HG03066 (cell line): Measurements from ENCODE around the gene PPP1R3G.

Experiments used
- ATAC-seq: cut with Tn5 transposase; IDR thresholded peaks from one replicate; pipeline ENCODE4 v1.9.1; 2021; ENCODE audit warnings: low read depth; ENCODE audit not compliant: unreplicated experiment

PPP1R3G gene

DNA sequence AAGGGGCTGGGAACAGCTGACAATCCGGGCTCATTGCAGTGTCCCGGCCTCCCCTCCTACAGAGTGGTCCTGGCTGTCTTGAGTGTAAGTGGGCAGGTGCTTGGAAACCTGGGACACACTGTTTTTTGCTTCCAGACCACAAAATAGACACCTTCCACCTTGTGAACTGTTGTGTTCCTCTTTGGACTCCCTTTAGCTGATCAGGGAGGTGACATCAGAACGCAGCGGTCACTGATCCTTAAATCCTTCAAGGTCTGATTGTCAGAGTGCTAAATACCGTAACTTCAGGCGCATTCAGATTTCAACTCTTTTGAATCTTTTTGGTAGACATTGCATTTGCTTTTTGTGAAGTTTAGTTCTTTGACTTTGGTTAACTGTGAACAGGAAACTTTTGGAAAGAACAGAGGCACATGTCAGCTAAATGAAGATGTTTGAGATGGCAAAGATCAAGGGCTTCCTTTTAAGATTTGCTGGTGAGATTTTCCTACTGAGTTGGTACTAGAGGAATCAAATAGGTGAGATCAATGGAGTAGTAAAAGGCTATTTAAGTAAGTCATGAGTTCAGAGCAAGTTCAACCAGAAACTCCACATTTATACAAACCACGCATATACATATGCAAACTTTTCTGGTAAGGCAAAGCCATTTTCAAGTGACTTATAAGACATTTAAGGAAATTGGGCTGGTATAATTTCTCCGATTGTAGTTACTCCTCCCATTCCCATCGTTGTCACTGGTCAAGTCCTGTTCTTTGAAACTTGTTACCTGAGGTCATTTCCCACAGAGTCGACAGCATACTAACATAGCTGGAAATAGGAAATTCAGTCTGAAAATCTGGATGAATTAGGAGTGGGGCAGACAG, 6.3 kb downstream of the PPP1R3G start:
- ATAC-seq, result no peak

DNA sequence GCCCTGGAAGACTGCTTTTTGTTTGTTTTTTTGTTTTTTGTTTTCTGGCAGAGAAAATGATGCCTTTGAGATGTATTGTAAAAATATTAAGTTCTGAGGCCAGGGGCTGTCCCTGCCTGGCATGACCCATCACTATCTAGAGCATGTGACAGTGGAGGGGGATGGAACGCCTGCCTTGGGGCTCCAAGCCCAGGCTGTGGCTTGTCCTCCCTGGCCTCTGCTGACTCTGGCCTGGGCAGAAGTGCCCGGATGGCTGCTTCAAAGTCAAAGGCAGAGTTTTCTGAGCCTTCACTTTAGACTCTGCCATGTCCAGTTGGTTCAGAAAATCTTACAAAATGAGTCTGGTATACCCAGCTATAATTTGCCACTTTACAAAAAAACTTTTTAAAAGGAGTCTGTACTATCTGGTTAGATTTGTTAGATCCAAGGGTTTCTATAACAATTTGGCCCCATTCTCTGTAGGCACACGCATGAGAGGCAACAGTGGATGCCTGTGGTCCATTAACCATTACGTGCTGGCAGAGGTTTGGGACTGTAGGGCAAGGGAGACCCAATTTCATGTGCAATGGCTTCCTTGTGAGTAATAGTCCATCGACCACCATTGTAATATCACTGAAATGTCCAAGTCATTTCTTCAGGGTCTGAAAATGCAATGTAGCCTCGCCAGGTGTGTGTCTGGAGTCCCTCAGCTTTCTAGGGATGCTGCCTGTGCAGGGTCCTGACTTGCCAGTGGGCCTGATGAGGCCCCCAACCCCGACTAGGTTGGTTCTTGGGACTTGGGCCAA, 8.3 kb downstream of the PPP1R3G start:
- ATAC-seq, result no peak

DNA sequence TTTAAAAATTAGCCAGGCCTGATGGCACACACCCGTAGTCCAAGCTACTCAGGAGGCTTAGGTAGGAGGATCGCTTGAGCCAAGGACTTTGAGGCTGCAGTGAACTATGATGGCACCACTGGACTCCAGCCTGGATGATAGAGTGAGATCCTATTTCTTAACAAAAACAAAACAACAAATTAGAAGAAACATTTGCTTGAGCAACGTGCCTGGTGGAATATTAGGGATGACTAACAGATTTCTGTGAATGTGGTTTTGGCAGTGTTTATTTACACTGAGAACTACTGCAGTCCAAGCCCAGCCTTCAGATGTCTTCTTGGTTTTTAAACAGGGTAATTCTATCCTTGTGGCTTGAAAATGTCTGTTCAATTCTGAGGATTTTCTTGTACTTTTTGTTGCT, 9.2 kb downstream of the PPP1R3G start:
- ATAC-seq, result no peak

DNA sequence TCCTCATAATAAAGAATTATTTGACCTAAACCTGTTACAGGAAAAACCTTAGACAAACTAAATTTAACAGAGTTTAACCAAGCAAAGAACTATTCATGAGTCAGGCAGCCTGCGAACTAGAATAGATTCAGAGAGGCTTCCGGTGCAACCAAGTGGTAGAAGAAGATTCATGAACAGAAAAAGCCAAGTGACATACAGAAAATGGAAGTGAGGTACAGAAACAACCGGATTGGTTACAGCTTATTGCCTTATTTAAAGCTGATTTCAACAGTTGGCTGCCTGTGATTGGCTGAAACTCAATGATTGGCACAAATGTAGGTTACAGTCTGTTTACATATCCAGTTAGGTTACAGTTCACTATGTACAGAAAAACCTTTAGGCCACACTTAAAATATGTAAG, 10.1 kb downstream of the PPP1R3G start:
- peak; percentile 88 for ATAC-seq

DNA sequence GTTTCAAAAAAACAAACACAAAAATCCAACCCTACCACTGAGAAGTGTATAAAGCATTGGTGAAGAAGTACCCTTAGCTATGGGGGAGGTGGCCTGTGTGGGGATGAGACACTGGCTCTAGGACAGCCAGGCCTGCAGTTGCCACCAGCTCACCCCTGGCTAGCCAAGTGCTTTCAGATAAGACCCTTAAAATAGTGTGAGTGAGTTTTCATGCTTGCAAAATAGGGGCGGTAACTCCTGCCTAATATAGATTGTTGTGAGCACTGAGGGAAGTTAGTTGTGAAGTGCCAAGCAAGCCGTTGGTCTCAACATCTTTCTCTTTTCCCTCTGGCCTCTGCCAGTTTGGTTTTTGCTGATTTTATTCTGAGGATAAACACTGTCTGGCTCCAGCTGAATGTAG, 11.3 kb downstream of the PPP1R3G start:
- no peak for ATAC-seq

DNA sequence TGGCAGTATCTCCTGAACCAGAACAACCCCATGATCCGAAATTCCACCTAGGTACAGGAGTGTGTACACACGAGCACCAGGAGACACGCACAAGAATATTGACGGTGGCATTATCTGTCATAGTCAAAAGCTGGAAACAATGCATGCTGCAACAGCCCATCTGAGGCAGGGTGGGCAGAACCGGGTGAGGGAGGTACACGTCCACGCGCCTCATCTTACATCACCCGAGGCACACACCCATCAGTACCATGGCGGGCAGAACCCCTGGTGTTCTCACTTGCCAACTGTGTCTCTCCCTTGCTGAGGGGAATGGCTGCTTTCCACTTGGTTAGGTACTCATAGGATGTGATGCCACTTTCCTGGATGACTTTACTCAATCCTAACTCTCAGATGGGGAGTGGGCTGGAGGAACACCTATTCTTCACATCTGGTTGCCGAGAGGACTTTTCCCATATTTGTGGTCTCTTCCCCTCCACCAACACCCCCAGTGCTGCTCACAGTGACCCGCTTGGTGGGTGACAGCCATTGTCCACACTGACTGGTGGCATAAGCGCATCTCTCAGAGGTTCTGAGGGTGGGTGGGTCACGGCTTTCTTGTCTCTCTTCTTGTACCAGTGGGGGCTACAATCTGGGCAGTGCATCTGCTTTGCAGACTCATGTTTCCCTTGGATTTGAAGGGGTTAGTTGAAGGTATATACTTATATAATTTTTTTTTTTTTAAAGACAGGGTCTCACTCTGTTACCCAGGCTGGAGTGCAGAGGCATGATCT, 13.5 kb downstream of the PPP1R3G start:
- no peak for ATAC-seq

DNA sequence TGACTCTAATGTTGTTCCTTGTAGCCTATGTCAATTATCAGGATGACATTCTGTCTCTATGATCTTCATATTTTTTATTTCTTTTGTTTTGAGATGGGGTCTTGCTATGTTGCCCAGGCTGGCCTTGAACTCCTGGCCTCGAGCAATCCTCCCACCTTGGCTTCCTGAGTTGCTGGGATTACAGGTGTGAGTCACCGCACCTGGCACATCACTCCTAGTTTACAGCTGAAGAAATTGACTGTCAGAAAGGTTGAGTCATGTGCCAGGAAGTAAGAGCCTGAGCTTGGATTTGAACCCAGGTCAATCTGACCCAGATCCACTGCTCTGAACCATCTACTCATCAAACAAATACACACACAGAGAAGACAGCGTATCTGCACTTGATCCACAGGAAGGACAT, 14.4 kb downstream of the PPP1R3G start:
- ATAC-seq, result no peak

DNA sequence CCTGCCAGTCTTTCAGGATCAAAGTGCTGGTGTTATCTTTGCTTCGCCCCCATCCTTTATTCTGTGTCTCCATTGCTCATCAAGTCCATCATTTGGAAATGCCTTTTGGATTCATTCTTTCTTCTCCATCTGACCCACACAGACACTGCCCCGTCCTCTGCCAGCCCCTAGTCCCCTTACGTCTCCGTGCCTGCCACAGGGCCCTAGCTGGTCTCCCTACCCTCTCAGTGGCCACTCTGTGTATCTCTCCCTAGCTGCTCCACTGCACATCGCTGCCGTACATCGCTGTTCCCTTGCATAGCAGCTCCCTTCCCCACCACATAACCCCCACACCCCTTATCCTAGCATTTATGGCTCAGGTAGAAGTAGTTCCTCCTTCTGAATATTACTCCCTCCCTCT, 15.7 kb downstream of the PPP1R3G start:
- ATAC-seq, result no peak

DNA sequence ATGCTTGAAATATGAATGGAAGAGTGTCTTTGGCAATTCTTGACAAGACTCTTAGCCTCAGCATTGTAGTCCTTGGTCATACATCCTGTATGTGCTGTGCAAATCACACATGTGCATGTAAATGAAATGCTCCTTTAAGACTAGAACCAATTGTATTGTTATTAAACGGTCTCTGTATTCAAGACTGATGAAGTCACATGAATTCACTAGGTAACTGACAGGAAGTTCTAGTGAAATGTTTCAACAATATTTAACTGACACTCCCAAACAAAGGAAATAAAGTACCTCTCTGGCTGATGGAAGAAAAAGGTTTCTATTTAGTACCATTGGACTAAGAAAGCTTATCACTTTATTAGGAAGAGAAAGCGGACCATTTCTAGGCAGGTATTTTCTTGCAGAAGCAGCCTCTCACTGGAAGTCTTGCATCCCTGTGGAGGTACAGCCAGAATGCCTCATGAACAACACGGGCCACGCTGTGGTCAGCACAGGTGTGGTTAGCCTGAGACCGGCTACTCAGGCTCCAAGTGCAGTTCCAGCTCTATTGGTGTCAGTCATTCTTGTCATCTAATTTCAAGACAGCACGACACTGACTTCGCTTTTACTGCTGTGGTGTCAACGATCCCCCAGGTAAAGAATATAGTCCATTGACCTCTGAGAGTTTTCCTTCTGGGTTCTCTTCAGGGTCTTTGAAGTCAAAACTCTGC, 17.3 kb downstream of the PPP1R3G start:
- no peak for ATAC-seq

DNA sequence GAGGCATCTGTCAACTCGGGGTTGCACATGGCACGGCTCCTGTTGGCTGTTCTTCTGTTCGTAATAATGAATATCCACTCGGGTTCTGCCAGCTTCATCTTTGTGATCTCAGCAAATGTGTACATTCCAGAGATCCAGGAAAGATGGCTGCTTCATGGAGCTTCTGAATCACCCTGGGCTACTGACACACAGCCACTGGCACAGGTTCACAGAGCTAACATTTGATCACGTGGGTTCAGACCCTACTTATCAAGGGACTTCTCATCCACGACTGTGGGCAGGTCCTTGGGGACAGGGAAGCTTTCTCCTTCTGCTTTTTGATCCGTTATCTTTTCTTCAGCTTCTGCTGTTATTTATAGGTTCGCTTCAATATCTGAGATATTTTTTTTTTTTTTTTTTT, 18.1 kb downstream of the PPP1R3G start:
- ATAC-seq, result no peak

DNA sequence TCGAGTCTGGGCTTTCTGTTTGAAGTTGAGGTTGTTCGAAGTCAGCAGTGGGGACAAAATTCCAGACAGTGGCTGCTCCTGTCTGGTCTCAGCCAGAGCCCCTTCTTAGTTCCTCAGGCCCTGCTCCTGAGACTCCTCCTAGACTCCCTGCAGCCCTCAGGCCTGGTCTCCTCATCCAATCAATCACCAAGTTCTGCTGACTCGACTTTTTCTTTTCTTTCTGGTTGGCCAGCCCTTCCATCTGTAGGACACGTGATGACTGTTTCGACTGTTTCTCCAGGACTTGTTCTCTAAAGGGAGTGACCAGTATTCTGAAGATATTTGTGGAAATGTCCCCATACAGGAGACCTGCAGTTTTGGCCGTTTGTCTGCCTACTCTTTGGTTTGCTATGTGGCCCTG, 19.5 kb downstream of the PPP1R3G start:
- no peak for ATAC-seq

DNA sequence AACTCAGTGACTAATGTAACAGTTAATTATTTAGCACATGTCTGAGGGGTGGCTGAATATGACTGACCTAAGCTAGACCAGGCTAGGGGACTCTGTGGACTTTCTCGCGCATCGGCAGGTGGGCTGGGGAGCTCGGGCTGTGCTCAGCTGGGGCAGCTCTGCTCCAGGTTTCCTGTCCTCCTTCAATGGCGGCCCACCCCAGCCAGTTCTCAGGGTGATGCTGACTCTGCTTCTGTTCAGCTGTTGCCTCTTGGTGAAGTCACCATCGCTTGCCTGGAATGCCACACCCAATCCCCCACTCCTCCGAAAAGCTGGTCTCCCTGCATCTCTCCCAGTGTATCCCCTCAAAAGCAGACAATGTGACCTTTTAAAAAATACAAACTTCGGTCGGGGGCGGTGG, 20.0 kb downstream of the PPP1R3G start:
- no peak for ATAC-seq

DNA sequence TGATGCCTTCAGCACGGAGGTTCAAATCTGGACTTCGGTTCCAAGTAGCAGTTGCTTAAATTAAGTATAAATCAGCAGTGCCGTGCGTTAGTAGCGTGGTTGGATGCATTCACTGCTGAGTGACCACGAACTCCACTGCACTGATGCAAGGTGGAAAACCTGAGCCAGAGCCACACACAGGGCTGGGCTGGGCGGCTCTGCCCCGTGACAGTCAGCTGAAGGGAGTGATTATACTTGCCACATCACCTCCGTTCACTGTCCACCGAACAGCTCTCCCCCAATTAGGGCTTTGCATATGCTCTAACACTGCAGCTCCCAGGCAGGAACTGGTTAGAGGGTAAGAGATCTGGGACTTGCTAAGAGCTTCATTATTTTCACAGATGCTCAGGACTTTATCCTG, 22.2 kb downstream of the PPP1R3G start:
- ATAC-seq, result no peak

DNA sequence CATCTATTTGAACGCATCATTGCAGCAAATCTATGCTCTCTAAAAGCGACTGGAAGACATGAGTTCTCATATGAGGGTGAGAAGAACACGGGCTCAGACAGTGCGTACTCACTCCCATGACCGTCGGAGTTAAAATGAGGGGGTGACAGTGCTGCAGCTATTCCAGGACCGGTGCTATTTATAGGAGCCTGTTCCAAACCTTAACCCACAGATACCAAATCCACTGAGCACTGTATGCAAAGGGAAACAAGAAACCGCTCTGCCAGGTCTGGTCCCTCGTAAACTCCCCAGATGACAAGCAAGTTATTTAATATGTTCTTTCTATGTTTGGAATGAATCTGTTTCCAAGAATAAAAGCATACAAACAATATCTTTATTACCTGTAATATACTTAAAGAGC, 22.9 kb downstream of the PPP1R3G start:
- ATAC-seq, result no peak

DNA sequence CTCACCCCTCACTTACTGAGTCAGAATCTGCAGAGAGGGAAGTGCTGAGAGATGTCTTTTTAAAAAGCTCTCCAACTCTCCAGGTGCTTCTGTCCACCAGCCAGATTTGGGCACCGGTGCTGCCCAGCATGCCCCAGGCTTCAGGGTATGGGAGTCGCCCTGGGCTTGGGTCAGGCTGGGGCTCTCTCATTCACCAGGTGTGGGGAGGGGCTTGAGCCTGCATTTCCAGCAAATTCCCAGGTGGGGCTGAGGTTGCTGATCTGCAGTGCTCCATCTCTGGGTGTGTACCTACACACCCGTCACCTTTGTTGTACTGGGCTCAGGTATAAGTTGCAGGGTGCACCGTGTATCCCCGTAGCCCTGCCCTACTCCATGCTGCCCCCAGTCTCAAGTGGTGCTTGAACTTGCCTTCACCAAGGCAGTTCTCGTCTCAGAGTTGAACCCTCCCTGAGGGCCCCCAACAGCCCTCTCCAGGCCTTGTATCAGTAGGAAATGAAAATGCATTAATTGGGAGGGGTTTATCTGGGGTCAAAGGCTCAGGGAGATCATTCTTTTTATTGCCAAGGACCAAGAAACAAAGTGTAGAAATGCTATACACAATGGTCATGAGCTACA, 23.5 kb downstream of the PPP1R3G start:
- no peak for ATAC-seq

DNA sequence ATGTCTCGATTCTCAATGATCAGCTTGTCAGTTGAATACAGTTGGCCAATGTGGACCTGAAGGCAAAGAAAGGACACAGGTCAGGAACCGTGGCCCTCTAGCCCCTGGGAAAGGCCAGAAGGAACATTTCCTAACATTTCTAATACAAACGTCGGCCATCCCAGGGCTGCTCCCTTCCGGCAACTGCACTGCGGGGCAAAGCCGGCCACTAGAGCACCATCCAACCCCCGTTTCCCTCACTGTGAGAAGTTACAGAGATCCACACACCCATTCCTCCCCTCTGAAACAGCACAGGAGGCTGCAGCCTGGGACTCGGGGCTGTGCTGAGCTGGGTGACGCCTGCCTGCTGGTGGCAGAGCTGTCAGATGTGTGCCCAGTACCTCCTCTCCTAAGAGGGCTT, 24.3 kb downstream of the PPP1R3G start:
- ATAC-seq, result no peak

DNA sequence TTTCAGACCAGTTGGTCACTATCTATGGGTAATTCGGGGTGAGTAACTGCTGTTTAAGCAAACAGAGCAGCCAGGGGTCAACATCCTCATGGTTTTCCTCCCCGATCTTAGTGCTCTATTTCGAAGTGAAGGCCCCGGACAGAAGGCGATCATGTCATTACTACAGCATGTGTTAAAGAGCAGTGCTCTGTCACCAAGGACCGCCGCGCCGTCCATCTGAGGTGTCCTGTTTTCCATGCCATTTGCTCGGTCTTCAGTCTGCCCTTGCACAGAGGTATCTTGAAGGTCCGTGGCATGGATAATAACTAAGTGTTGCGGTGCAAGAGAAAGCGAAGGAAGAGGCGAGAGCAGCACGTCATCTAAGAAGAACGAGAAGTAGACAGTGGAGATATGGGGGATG, 25.1 kb downstream of the PPP1R3G start:
- ATAC-seq, result no peak

DNA sequence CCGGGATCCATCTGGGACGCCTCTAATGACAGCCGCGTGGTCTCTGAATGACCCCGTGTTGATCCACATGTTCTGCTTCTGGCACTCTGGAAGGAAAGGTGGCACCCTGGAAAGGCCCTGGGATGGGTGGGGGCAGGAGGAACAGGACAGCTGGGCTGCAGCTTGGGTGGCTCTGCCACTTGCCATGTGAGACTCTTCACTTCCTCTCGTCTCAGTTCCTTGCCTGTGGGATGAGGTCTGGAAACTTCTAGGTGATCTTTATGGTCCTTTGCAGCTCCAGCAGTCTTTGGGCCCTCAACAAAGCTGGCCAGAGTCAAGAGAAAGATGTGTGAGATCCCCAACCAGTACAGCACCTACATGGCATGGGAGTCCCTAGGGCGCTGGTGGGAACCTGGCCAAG, 26.5 kb downstream of the PPP1R3G start:
- ATAC-seq, result no peak

DNA sequence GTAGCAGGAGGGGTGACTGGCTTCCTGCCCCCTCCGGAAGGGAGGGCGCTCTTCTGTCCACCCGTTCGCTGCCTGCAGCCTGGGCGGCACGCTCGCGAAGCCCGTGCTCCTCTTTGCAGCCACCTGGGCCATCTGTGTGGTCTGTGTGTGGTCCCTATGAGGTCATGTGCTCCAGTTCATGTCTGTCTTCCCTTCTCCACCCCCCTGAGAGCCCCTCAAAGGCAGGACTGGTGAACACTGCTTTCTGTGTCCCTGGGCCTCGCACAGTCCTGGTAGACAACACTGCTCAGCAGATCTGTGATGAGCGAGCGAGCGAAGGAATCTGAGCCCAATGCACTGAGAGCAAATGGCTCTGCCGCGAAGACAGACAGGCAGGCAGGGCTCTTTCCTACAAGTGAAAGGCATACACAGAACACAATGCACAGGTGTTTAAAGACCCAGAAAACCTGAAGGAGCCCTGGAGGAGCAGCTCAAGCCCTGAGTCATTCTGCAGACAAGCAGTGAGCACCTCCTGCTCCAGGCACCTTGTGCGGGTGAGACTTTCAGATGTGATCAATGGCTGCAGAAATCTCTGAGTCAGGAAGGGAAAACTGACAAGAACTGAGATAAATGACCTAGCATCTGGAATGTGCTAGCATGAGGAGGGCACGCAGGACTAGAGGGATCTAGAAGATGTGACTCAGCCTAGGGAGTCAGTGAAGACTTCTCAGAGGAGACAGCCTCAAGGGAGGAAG, 27.1 kb downstream of the PPP1R3G start:
- no peak for ATAC-seq

DNA sequence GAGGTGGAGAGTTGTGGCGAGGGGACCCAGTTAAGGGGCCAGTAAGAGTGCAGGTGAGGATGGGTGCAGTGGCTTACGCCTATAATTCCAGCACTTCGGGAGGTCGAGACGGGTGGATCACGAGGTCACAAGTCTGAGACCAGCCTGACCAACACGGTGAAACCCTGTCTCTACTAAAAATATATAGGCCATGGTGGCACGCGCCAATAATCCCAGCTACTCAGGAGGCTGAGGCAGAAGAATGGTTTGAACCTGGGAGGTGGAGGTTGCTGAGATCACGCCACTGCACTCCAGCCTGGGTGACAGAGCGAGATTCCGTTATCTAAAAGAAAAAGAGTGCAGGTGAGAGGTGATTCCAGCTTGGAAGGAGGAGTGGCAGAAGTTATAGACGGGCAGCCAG, 28.0 kb downstream of the PPP1R3G start:
- no peak for ATAC-seq
